Measurements from ENCODE around the gene NTMT1. TPM values are rescaled to one million over a fixed set of nuclear protein-coding genes. Genes with fewer than 3 reads are reported as not detected.

The NTMT1 gene
- total and polyA plus RNA-seq, 9 of the 15 experiments (the other 6 are each of a cell fraction or from before 2014, with no cell fraction given) = 42.1 to 116 (median 74.7) TPM

DNA sequence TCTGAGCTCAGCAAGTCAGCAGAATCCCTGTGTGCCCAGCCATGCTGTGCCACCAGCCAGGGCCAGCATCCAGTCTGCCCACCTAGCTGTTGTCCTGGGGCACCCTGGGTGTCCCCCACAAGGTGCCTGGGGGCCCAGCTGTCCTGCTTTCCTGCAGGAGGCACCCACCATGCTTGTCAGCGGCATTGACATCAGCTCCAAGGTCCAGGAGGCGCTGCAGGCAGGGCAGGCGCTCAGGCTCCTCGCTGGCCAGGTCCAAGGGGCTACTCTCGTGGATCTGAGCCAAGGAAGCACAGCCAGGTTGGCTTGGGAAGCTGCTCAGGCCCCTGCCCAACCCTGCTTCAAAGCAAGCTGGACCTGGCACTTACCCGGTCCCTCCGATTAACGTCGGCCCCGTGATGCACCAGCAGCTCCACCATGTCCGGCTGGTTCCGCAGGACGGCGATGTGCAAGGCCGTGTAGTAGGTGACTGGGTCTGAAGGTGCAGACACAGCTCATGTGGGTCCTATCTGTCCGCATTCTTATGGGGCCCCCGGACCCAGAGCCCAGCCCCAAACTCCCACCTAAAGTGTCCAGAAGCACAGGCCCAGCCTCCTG, 13.2 kb downstream of the NTMT1 start:
- 93% methylated on average over 16 of the region's 17 CpGs for WGBS (ENCODE audit: insufficient coverage, low coverage, missing lambda C conversion rate)
- TF ChIP-seq RBFOX2 (IDR thresholded peaks at IDR 0.05; ENCODE audit: low read depth, low read length) (peak; percentile 40; the same call in 1 of the 2 replicates), ZNF197 (CRISPR knock-in tag; IDR thresholded peaks at IDR 0.05; ENCODE audit: low read depth) (no peak), POLR2G (IDR thresholded peaks at IDR 0.05; ENCODE audit: low read depth, low read length) (peak; percentile 74), ETS2 (tag; IDR thresholded peaks at IDR 0.05; ENCODE audit: borderline replicate concordance, poor library complexity, severe bottlenecking) (no peak)
- TF ChIP-seq, protein P1, sequence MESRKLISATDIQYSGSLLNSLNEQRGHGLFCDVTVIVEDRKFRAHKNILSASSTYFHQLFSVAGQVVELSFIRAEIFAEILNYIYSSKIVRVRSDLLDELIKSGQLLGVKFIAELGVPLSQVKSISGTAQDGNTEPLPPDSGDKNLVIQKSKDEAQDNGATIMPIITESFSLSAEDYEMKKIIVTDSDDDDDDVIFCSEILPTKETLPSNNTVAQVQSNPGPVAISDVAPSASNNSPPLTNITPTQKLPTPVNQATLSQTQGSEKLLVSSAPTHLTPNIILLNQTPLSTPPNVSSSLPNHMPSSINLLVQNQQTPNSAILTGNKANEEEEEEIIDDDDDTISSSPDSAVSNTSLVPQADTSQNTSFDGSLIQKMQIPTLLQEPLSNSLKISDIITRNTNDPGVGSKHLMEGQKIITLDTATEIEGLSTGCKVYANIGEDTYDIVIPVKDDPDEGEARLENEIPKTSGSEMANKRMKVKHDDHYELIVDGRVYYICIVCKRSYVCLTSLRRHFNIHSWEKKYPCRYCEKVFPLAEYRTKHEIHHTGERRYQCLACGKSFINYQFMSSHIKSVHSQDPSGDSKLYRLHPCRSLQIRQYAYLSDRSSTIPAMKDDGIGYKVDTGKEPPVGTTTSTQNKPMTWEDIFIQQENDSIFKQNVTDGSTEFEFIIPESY (CRISPR knock-in tag; IDR thresholded peaks at IDR 0.05) = peak; percentile 60; the same call in 1 of the 2 replicates
- TF ChIP-seq, protein P2, sequence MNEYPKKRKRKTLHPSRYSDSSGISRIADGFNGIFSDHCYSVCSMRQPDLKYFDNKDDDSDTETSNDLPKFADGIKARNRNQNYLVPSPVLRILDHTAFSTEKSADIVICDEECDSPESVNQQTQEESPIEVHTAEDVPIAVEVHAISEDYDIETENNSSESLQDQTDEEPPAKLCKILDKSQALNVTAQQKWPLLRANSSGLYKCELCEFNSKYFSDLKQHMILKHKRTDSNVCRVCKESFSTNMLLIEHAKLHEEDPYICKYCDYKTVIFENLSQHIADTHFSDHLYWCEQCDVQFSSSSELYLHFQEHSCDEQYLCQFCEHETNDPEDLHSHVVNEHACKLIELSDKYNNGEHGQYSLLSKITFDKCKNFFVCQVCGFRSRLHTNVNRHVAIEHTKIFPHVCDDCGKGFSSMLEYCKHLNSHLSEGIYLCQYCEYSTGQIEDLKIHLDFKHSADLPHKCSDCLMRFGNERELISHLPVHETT (CRISPR knock-in tag; conservative IDR thresholded peaks at IDR 0.05 in 1 of 2, IDR thresholded peaks at IDR 0.05 in 1 of 2) = no peak
- no peak overlapping the region for H2AFZ ChIP-seq (ENCODE audit: low read depth, low read length)
- H3K9me1 ChIP-seq (ENCODE audit: control insufficient read depth, insufficient read depth, low read length) = no peaks in the 10 kb centered on the region
- peaks cover 18% of the 10 kb centered on the region for H3K79me2 ChIP-seq (ENCODE audit: control insufficient read depth, insufficient read depth, low read length)
- H3K4me3 ChIP-seq = no peak overlapping the region
- H3K36me3 ChIP-seq (ENCODE audit: control insufficient read depth, insufficient read depth, low read length) = peaks cover 54% of the 10 kb centered on the region; the same call in 2 of the 3 replicates
- ATAC-seq (no peak), DNase-seq (ENCODE audit: extremely low read depth in 1 of 4, low spot score in 3 of 4) (no peak), FAIRE-seq (no peak)
- H3K4me1 ChIP-seq (replicated peaks in 1 of 2; ENCODE audit: control insufficient read depth in 2 of 2, insufficient read depth in 2 of 2, low read length in 2 of 2) = peaks cover 0 to 42% of the 10 kb centered on the region in 2 experiments; a peak in 3 of 5 replicates
- in situ Hi-C loops (cut with MboI) (no loop called here), intact Hi-C loops (cut with micrococcal nuclease) (no loop called here)
- no TSS peak for BruUV-seq (replicated peaks)
- no peaks in the 10 kb centered on the region for H3K27me3 ChIP-seq (ENCODE audit: control insufficient read depth in 2 of 2, insufficient read depth in 2 of 2, low read length in 2 of 2)
- no peak overlapping the region for H3K4me2 ChIP-seq (ENCODE audit: insufficient read depth, low read length)
- H4K20me1 ChIP-seq (replicated peaks; ENCODE audit: control insufficient read depth, insufficient read depth, low read length) = peaks cover 21% of the 10 kb centered on the region
- no peaks in the 10 kb centered on the region for H3K9me3 ChIP-seq (replicated peaks; ENCODE audit: control insufficient read depth, insufficient read depth, low read depth, low read length)
- H3K9ac ChIP-seq (ENCODE audit: insufficient read depth in 1 of 2, low read depth in 2 of 2, low read length in 2 of 2) = no peak overlapping the region; a peak in 1 of 4 replicates
- POLR2A ChIA-PET = interaction anchor here (0.9 to 1.9 kb wide), 5 partner anchors 9 to 467 kb away, joined by 3 to 15 read pairs (median 4); no protein-coding TSS in a partner anchor
- CTCF ChIA-PET (ENCODE audit: low intra/inter-chr PET ratio) = interaction anchor here (0.6 kb wide), 1 partner anchor 144 kb away, joined by 4 read pairs; no protein-coding TSS in a partner anchor
- no peak overlapping the region for H3K27ac ChIP-seq (ENCODE audit: extremely low read depth, low read depth, low read length)

Measured in K562 (cell line).